ENCODE measurements around the gene LZTR1. TPM values are rescaled to one million over a fixed set of nuclear protein-coding genes. Genes with fewer than 3 reads are reported as not detected.

Gene LZTR1
- total RNA-seq, 1 experiment from 2014 or later = 37.2 TPM

DNA sequence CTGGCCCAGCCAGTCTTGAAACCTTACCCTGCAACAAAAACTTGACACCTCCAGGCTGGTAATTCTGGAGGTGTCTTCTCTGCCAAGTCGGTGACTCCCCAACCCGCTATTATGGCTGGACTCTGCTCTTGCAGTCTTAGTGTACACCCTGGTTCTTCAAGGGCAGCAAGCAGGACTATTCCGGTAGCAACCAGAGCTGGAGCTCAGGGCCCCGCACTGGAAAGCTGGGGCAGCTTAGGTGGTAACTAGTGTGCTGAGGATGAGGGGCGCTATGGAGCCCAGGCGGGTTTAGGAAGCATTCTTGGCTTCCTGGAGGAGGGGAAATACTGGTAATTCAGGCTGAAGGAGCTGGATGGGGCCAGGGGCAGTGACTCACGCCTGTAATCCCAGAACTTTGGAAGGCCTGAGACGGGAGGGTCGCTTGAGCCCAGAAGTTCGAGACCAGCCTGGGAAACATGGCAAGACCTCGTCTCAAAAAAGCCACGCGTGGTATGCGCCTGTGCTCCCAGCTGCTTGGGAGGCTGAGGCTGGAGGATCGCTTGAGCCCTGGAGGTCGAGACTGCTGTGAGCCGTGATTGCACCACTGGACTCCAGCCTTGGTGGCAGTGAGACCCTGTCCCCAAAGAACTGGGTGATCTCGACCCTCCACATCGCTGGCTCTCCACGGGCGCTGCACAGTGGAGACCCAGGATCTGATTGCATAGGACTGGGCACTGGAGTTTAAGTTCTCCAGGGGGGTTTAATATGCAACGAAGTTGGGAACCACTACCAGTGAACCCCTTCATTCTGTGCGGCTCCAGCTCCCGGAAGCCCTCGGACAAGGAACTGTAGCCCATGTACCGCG is 25.6 kb upstream of the LZTR1 start:
- H3K36me3 ChIP-seq (ENCODE audit: control insufficient read depth, insufficient read depth, low read length) = no peaks in the 10 kb centered on the region; the same call in none of the 2 replicates
- no peaks in the 10 kb centered on the region for H3K9me3 ChIP-seq
- no TSS peak for BruUV-seq (replicated peaks)
- POLR2A ChIA-PET = no interaction called here
- Mint-ChIP-seq H3K4me3 (ENCODE audit: unreplicated experiment) (peak overlapping the region; percentile 82), H3K27me3 (ENCODE audit: insufficient read depth, unreplicated experiment) (no peaks in the 10 kb centered on the region), H3K36me3 (ENCODE audit: insufficient read depth, unreplicated experiment) (peaks cover 57% of the 10 kb centered on the region), H3K9me3 (ENCODE audit: unreplicated experiment) (no peaks in the 10 kb centered on the region), H3K4me1 (ENCODE audit: low read depth, unreplicated experiment) (no peaks in the 10 kb centered on the region), H3K27ac (ENCODE audit: unreplicated experiment) (peak overlapping the region; percentile 42)
- peak overlapping the region; percentile 77 for H3K4me3 ChIP-seq (ENCODE audit: low read depth, low read length)
- TF ChIP-seq, protein P1, sequence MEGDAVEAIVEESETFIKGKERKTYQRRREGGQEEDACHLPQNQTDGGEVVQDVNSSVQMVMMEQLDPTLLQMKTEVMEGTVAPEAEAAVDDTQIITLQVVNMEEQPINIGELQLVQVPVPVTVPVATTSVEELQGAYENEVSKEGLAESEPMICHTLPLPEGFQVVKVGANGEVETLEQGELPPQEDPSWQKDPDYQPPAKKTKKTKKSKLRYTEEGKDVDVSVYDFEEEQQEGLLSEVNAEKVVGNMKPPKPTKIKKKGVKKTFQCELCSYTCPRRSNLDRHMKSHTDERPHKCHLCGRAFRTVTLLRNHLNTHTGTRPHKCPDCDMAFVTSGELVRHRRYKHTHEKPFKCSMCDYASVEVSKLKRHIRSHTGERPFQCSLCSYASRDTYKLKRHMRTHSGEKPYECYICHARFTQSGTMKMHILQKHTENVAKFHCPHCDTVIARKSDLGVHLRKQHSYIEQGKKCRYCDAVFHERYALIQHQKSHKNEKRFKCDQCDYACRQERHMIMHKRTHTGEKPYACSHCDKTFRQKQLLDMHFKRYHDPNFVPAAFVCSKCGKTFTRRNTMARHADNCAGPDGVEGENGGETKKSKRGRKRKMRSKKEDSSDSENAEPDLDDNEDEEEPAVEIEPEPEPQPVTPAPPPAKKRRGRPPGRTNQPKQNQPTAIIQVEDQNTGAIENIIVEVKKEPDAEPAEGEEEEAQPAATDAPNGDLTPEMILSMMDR (IDR thresholded peaks at IDR 0.05; ENCODE audit: insufficient read depth in 1 of 2, low read depth in 1 of 2, low read length in 1 of 2, severe bottlenecking in 1 of 2, unreplicated experiment in 1 of 2) = no peak
- DNase-seq = peak; percentile 68 to 74
- CTCF ChIA-PET = interaction anchor here (0.5 to 2.9 kb wide), 7 partner anchors 12 to 153 kb away, joined by 3 to 19 read pairs (median 3); partner anchors contain the start of gene CRKL
- intact Hi-C loops (cut with micrococcal nuclease; ENCODE audit: unreplicated experiment) = loop anchor here (2.0 kb wide), 2 partner anchors 40 to 44 kb away; partner anchors contain the start of gene CRKL
- peaks cover 46% of the 10 kb centered on the region for H3K4me1 ChIP-seq
- H3K27me3 ChIP-seq (replicated peaks; ENCODE audit: control insufficient read depth, insufficient read depth, low read length) = no peaks in the 10 kb centered on the region

DNA sequence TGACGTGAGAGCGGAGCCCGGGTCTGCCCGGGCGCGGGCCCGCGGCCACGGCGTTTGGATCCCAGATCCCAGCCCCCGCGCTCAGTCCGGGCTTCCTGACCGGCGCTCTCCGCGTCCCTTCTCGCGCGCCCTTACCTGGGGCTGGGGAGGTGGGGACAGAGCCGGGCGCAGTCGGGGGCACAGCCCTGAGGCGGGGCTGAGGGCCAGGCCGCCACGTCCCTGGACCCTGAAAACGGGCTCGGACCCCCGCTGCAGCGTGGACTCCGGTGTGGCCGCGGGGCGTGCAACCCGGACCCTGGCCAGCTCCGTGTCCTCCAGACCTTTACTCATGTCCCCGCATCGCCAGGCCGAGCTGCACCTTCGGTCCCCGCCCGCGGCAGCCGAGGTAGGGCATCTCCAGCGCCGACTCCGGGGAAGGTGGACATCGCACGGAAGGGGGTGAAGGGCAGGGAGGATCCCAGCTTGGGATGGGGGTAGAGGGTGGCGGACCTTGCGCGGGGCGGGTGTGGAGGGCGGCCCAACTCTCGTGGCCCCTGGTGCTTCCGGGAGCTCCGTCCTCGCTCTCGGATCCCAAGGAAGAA is 24.9 kb upstream of the LZTR1 start:
- H3K27ac Mint-ChIP-seq (ENCODE audit: unreplicated experiment) = peak overlapping the region; percentile 59
- Histone ChIP-seq H3K36me3 (ENCODE audit: control insufficient read depth, insufficient read depth, low read length) (no peaks in the 10 kb centered on the region; the same call in 1 of the 2 replicates), H3K4me3 (ENCODE audit: low read depth, low read length) (peak overlapping the region; percentile 77), H3K27me3 (replicated peaks; ENCODE audit: control insufficient read depth, insufficient read depth, low read length) (no peaks in the 10 kb centered on the region), H3K4me1 (peaks cover 39% of the 10 kb centered on the region), H3K9me3 (no peaks in the 10 kb centered on the region)
- BruUV-seq (replicated peaks) = TSS peak; percentile 48
- ChIA-PET POLR2A (interaction anchor here (0.6 to 1.4 kb wide), 2 partner anchors 13 to 25 kb away, joined by 3 to 7 read pairs; partner anchors contain the start of gene LZTR1), CTCF (interaction anchor here (0.5 to 2.9 kb wide), 9 partner anchors 12 to 539 kb away, joined by 3 to 19 read pairs (median 4); partner anchors contain the start of genes CRKL, LZTR1 and P2RX6)
- H3K36me3 Mint-ChIP-seq (ENCODE audit: insufficient read depth, unreplicated experiment) = peaks cover 50% of the 10 kb centered on the region
- DNase-seq = peak in 1 of 2 experiments; percentile 64
- intact Hi-C loops (cut with micrococcal nuclease; ENCODE audit: unreplicated experiment) = loop anchor here (2.0 kb wide), 2 partner anchors 40 to 44 kb away; partner anchors contain the start of gene CRKL
- no peaks in the 10 kb centered on the region for H3K9me3 Mint-ChIP-seq (ENCODE audit: unreplicated experiment)
- H3K27me3 Mint-ChIP-seq (ENCODE audit: insufficient read depth, unreplicated experiment) = no peaks in the 10 kb centered on the region
- TF ChIP-seq, protein P1 (IDR thresholded peaks at IDR 0.05; ENCODE audit: insufficient read depth in 1 of 2, low read depth in 1 of 2, low read length in 1 of 2, severe bottlenecking in 1 of 2, unreplicated experiment in 1 of 2) = no peak
- no peaks in the 10 kb centered on the region for H3K4me1 Mint-ChIP-seq (ENCODE audit: low read depth, unreplicated experiment)
- peak overlapping the region; percentile 82 for H3K4me3 Mint-ChIP-seq (ENCODE audit: unreplicated experiment)

Measured in Caco-2 (cell line).